Measurements from ENCODE around the gene TIMM17A.

TIMM17A gene

GRCh38 chr1:202002507-202002906 is 47.2 kb downstream of the TIMM17A start:
- FAIRE-seq (no peak), DNase-seq (ENCODE audit: insufficient read length, low spot score) (no peak)
- no peak for TF ChIP-seq CTCF (IDR thresholded peaks at IDR 0.05; ENCODE audit: insufficient read depth, missing control alignments)

GRCh38 chr1:202004711-202005110 is 49.4 kb downstream of the TIMM17A start:
- FAIRE-seq (no peak), DNase-seq (ENCODE audit: insufficient read length, low spot score) (peak; percentile 12)
- no peak for TF ChIP-seq CTCF (IDR thresholded peaks at IDR 0.05; ENCODE audit: insufficient read depth, missing control alignments)

GRCh38 chr1:202005958-202006357 is 50.7 kb downstream of the TIMM17A start:
- FAIRE-seq (no peak), DNase-seq (ENCODE audit: insufficient read length, low spot score) (no peak)
- peak; percentile 30 for TF ChIP-seq CTCF (IDR thresholded peaks at IDR 0.05; ENCODE audit: insufficient read depth, missing control alignments)

- DNase-seq (ENCODE audit: insufficient read length, low spot score) (no peak), FAIRE-seq (no peak)
- no peak for TF ChIP-seq CTCF (IDR thresholded peaks at IDR 0.05; ENCODE audit: insufficient read depth, missing control alignments)
Observed at GRCh38 chr1:202007304-202007703, 52.0 kb downstream of the TIMM17A start.

- no peak for TF ChIP-seq CTCF (IDR thresholded peaks at IDR 0.05; ENCODE audit: insufficient read depth, missing control alignments)
- FAIRE-seq (no peak), DNase-seq (ENCODE audit: insufficient read length, low spot score) (no peak)
Observed at GRCh38 chr1:202007805-202008489, 52.6 kb downstream of the TIMM17A start.

GRCh38 chr1:202009326-202010179 is 54.2 kb downstream of the TIMM17A start:
- peak; percentile 98 for DNase-seq (ENCODE audit: insufficient read length, low spot score)
- FAIRE-seq, result peak; percentile 77
- TF ChIP-seq CTCF (IDR thresholded peaks at IDR 0.05; ENCODE audit: insufficient read depth, missing control alignments), result peak; percentile 97

Data from D721Med (cell line).